Memory B cell (primary cell): ENCODE measurements around the gene HMGCS1.

Experiments
- ATAC-seq: fragments of 150-1000 bp; cut with Tn5 transposase; 2 replicates; pipeline ENCODE4 v1.10.0; 2021; ENCODE audit warnings: low read depth, mild to moderate bottlenecking, moderate library complexity
- DNase-seq, 2 donors: peaks; one replicate each; pipeline ENCODE4 v3.0.0; 2022; ENCODE audit warnings: low spot score in 2 of 2
- H3K27ac Mint-ChIP-seq: one replicate; pipeline ENCODE4 v1.8.0; 2022; ENCODE audit warnings: mild to moderate bottlenecking, moderate library complexity, mixed read lengths
- H3K27me3 Mint-ChIP-seq: one replicate; pipeline ENCODE4 v1.8.0; 2022; ENCODE audit warnings: mixed read lengths
- H3K36me3 Mint-ChIP-seq: one replicate; pipeline ENCODE4 v1.8.0; 2022; ENCODE audit warnings: mild to moderate bottlenecking, mixed read lengths
- H3K4me1 Mint-ChIP-seq: one replicate; pipeline ENCODE4 v1.8.0; 2022; ENCODE audit warnings: mixed read lengths
- H3K4me3 Mint-ChIP-seq: one replicate; pipeline ENCODE4 v1.8.0; 2022; ENCODE audit warnings: mild to moderate bottlenecking, moderate library complexity, mixed read lengths
- H3K9me3 Mint-ChIP-seq: one replicate; pipeline ENCODE4 v1.8.0; 2022; ENCODE audit warnings: mixed read lengths

Gene HMGCS1

DNA sequence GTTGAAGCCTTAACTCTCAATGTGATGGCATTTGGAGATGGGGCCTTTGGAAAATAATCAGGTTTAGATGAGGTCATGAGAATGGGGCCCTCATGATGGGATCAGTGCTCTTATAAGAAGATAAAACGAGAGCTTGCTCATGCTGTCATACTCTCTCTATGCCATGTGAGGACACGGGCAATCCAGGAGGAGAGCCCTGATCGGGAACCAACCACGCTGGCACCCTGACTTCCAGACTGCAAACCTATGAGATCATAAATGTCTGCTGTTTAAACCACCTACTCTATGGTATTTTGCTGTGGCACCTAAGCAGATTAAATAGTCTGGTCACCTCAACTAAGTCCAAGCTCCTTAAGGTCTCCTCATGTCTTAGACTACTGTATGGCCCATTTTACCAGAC is 10.0 kb downstream of the HMGCS1 start:
- Mint-ChIP-seq H3K36me3 (peaks cover 16% of the 10 kb centered on the region), H3K9me3 (no peaks in the 10 kb centered on the region), H3K4me3 (no peak overlapping the region), H3K4me1 (peaks cover 25% of the 10 kb centered on the region), H3K27ac (peak overlapping the region; percentile 35), H3K27me3 (no peaks in the 10 kb centered on the region)
- no peak for ATAC-seq
- DNase-seq, result no peak

DNA sequence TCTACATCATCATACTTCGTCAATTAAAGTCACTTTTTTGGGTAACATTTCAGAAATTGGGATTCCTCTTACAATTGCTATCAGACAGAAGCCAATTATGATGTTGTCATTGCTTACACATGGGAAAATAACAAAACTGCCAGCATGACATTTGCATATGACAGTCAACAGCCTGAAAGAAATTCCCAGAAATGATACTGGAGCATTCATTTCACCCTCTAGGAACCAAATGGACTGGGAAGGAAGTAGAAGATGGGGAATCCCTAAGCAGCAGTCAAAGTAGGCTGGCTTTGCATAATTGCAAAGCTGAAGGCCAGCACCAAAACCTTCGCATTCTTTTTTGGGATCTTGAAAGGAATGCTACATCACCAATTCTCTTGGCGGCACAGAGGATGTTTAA is 10.7 kb downstream of the HMGCS1 start:
- no peaks in the 10 kb centered on the region for H3K27me3 Mint-ChIP-seq
- ATAC-seq (no peak), DNase-seq (no peak)
- H3K27ac Mint-ChIP-seq, result peak overlapping the region; percentile 31
- H3K36me3 Mint-ChIP-seq, result peaks cover 18% of the 10 kb centered on the region
- H3K4me3 Mint-ChIP-seq, result no peak overlapping the region
- peaks cover 23% of the 10 kb centered on the region for H3K4me1 Mint-ChIP-seq
- no peaks in the 10 kb centered on the region for H3K9me3 Mint-ChIP-seq

DNA sequence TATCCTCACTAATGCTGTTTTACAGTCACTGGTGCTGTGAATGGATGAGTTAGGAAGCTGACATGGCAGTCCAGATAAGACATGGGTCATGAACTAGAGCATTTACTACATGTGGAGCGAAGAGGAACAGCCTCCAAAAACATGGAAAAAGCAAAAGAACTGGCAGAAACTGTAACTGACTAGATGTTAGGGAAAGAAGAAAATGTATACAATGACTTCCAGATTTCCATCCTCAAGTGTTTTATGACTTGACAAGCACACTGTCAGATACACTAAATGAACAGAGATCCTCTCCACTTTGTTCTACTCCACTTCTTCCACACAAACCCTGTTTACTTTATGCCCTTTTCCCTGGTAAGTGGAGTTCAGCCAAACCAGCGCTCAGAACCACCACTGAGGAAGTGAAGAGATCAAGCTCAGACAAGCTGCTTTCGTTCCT is 11.5 kb downstream of the HMGCS1 start:
- Mint-ChIP-seq H3K27me3 (no peaks in the 10 kb centered on the region), H3K4me1 (peaks cover 23% of the 10 kb centered on the region), H3K9me3 (no peaks in the 10 kb centered on the region), H3K36me3 (peaks cover 24% of the 10 kb centered on the region), H3K27ac (peak overlapping the region; percentile 19), H3K4me3 (no peak overlapping the region)
- DNase-seq (no peak), ATAC-seq (no peak)

DNA sequence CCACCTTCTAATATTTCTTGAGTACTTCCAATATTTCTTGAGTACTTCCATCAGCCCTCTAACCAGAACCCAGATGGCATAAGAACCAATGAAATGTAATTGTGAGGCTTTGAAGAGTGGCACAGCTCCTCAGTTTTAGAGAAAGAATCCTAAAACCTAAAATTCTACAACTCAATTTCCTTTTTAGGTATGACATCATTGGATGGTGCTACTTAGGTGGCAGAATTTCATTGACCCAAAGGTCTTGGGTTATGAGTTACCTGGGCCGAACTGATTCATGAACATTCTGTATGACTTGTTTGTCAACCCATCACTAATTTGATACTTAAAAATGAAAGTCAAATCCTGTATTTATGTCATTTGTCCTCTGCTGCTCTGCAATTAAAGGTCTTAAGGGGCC is 13.1 kb downstream of the HMGCS1 start:
- Mint-ChIP-seq H3K4me3 (no peak overlapping the region), H3K27me3 (no peaks in the 10 kb centered on the region), H3K27ac (no peak overlapping the region), H3K9me3 (no peaks in the 10 kb centered on the region), H3K36me3 (peaks cover 30% of the 10 kb centered on the region), H3K4me1 (peaks cover 19% of the 10 kb centered on the region)
- DNase-seq (no peak), ATAC-seq (no peak)

DNA sequence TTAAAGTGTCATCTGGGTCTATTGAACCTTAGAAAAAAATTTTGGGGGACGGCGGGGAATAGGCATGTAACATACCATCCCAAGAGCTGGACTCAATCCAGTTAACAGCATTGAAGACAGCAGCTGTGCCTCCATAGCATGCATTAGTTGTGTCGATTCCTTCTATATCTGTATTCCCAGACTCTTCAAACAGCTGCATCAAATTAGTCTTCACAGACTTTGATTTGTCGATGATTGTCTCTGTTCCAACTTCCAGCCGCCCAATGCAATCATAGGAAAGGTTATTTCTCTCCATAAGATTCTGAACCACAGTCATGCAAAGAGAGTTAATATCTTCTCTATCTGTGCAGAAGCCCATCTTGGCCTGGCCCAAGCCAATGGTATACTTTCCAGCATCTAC is 14.8 kb downstream of the HMGCS1 start:
- Mint-ChIP-seq H3K4me3 (no peak overlapping the region), H3K27ac (no peak overlapping the region), H3K4me1 (peaks cover 17% of the 10 kb centered on the region), H3K36me3 (peaks cover 40% of the 10 kb centered on the region), H3K27me3 (no peaks in the 10 kb centered on the region), H3K9me3 (no peaks in the 10 kb centered on the region)
- DNase-seq (no peak), ATAC-seq (no peak)

DNA sequence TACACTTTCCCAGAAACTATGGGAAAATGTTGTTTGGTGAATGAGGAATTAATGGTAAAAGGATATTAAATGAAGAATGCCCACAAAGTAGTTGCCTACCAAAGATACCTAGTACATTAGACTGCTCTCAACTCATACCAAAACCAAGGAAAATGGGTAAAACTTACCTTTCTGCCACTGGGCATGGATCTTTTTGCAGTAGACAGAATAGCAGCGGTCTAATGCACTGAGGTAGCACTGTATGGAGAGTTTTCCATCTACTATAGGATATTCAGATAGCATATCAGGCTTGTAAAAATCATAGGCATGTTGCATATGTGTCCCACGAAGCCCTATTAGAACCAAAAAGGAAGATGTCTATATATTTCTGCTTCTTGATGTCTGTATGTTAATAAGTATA is 16.4 kb downstream of the HMGCS1 start:
- H3K4me1 Mint-ChIP-seq, result peaks cover 10% of the 10 kb centered on the region
- DNase-seq (no peak), ATAC-seq (no peak)
- H3K9me3 Mint-ChIP-seq, result no peaks in the 10 kb centered on the region
- peaks cover 36% of the 10 kb centered on the region for H3K36me3 Mint-ChIP-seq
- H3K27ac Mint-ChIP-seq, result no peak overlapping the region
- no peak overlapping the region for H3K4me3 Mint-ChIP-seq
- H3K27me3 Mint-ChIP-seq, result no peaks in the 10 kb centered on the region

DNA sequence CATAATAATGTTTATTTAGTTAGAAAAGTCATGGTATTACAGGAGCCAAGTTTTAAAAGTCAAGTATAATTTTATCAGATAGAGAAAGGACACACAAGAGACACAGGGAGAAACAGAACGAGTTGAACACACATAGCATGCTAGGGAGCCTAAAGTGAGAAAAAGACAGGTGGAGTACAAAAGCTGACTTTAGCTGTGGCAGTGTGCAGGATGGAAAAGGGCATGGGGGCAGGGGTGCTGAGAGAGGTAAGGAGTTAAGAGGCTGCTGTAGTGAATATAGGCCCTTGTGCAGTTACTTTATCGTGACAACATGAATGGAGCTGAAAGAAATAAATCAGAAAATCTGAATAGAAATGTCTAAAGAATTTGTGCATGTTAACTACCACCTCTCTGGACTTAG is 18.0 kb downstream of the HMGCS1 start:
- peaks cover 4% of the 10 kb centered on the region for H3K4me1 Mint-ChIP-seq
- peaks cover 34% of the 10 kb centered on the region for H3K36me3 Mint-ChIP-seq
- H3K9me3 Mint-ChIP-seq, result no peaks in the 10 kb centered on the region
- no peak overlapping the region for H3K27ac Mint-ChIP-seq
- ATAC-seq (no peak), DNase-seq (no peak)
- no peaks in the 10 kb centered on the region for H3K27me3 Mint-ChIP-seq
- H3K4me3 Mint-ChIP-seq, result no peak overlapping the region

DNA sequence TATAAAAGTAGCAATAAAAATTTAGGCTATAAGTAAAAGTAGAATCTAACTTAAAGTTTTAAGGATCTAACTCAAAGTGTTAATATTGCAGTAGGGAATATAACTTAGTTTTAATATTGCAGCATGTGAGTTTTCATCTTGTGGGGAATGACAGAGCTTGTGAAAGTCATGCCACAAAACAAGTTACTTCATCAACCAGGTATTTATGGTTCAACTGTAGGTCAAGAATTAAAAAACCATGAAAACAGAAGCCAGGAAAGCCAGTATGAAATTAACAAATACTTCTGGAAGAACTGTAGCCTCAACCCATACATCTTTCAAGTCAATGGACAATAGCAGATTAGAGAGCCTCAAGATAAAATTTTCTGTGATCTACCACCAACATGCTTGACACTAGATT is 19.0 kb downstream of the HMGCS1 start:
- peaks cover 4% of the 10 kb centered on the region for H3K4me1 Mint-ChIP-seq
- no peak overlapping the region for H3K27ac Mint-ChIP-seq
- H3K27me3 Mint-ChIP-seq, result no peaks in the 10 kb centered on the region
- H3K36me3 Mint-ChIP-seq, result peaks cover 37% of the 10 kb centered on the region
- H3K4me3 Mint-ChIP-seq, result no peak overlapping the region
- no peaks in the 10 kb centered on the region for H3K9me3 Mint-ChIP-seq
- ATAC-seq, result no peak
- no peak for DNase-seq

DNA sequence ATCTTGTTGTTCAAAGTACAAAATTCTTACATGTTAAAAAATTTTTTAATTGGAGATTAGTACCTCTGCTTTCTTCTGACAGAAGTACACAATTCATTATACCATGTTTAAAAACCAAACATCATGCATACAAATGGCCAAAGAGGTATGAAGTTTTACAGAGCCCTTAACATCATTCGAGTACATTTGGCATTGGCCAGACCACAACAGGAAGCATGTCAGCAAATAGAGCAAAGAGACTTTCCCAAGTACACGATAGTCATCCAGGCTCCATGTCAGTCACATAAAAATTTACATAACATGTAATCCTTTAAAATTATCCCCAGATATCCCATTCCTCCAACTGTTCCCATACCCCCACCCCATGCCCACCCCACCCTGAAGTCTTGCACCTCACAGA is 22.5 kb downstream of the HMGCS1 start:
- Mint-ChIP-seq H3K36me3 (peaks cover 33% of the 10 kb centered on the region), H3K27me3 (no peaks in the 10 kb centered on the region), H3K4me1 (no peaks in the 10 kb centered on the region), H3K27ac (no peak overlapping the region), H3K4me3 (no peak overlapping the region), H3K9me3 (peaks cover 1% of the 10 kb centered on the region)
- DNase-seq (no peak), ATAC-seq (no peak)

DNA sequence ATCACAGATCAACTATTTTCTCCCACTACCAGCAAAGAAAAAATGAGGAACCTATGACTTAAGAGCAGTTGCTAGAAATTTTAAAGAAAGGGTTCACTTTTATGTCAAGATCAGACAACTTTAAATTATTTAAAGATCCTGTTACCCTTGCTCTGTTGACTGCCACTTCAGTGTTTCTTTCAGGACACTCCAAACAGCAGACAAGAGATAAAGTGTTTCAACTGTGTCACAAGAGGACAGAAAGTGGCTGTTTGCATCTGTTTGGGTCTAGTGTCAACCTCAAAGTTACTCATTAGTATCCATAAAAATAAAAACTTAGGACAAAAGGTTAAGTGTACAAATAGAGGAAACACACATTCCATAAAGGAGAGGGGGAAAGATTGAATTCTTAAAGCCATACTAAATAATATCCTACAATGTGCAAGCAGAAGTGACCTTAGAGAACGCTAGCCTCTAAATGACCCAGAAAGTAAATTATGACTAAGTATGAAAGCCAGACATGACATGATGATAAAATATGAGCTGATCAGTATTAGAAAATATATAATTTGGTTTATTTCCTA is 24.9 kb downstream of the HMGCS1 start:
- DNase-seq (no peak), ATAC-seq (no peak)
- no peaks in the 10 kb centered on the region for H3K27me3 Mint-ChIP-seq
- no peaks in the 10 kb centered on the region for H3K4me1 Mint-ChIP-seq
- no peak overlapping the region for H3K4me3 Mint-ChIP-seq
- H3K36me3 Mint-ChIP-seq, result peaks cover 21% of the 10 kb centered on the region
- H3K27ac Mint-ChIP-seq, result no peak overlapping the region
- H3K9me3 Mint-ChIP-seq, result peaks cover 1% of the 10 kb centered on the region

DNA sequence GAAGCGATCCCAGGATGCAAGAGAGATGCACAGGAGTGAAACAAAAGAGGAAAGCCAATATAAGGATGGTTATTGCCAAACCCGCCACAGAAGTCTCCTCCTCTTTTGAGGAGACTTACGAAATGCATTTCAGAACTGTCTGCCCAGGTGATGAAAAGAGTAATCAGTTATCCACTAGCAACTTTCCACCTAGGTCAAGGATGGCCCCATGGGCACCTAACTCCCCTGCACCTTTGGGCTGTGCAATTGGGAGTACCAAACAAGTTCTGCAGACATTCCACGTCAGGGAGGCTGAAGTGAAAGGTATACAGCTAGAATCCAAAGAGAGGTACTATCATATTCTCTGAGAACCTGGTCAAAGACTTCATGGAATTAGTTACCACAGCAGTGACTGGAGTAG is 25.7 kb downstream of the HMGCS1 start:
- no peak for ATAC-seq
- H3K27ac Mint-ChIP-seq, result no peak overlapping the region

DNA sequence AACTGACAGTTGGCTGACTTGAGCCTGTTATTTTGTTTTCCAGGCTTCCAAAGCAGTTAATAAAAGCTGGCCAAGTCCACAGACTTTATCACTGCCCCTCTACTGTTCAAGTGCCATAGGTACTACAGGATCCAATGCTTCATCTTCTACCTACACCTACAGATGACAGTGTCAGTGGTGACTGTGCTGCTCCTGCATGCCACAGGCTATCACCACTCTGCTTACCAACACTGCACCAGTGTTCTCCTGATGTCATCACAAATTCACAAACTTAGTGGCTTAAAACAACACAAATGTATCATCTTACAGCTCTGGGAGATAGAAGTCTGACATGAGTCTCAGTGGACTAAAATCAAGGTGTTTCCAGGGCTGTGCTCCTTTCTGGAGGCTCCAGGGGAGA is 26.6 kb downstream of the HMGCS1 start:
- H3K4me1 Mint-ChIP-seq, result no peaks in the 10 kb centered on the region
- DNase-seq (no peak), ATAC-seq (no peak)
- peaks cover 19% of the 10 kb centered on the region for H3K36me3 Mint-ChIP-seq
- no peak overlapping the region for H3K4me3 Mint-ChIP-seq
- H3K9me3 Mint-ChIP-seq, result peaks cover 1% of the 10 kb centered on the region
- H3K27ac Mint-ChIP-seq, result no peak overlapping the region
- no peaks in the 10 kb centered on the region for H3K27me3 Mint-ChIP-seq

More for the DNA sequence above, 25.7 kb downstream of the HMGCS1 start:
- H3K36me3 Mint-ChIP-seq, result peaks cover 21% of the 10 kb centered on the region
- DNase-seq, result no peak
- no peaks in the 10 kb centered on the region for H3K4me1 Mint-ChIP-seq
- peaks cover 1% of the 10 kb centered on the region for H3K9me3 Mint-ChIP-seq
- no peaks in the 10 kb centered on the region for H3K27me3 Mint-ChIP-seq
- no peak overlapping the region for H3K4me3 Mint-ChIP-seq

DNA sequence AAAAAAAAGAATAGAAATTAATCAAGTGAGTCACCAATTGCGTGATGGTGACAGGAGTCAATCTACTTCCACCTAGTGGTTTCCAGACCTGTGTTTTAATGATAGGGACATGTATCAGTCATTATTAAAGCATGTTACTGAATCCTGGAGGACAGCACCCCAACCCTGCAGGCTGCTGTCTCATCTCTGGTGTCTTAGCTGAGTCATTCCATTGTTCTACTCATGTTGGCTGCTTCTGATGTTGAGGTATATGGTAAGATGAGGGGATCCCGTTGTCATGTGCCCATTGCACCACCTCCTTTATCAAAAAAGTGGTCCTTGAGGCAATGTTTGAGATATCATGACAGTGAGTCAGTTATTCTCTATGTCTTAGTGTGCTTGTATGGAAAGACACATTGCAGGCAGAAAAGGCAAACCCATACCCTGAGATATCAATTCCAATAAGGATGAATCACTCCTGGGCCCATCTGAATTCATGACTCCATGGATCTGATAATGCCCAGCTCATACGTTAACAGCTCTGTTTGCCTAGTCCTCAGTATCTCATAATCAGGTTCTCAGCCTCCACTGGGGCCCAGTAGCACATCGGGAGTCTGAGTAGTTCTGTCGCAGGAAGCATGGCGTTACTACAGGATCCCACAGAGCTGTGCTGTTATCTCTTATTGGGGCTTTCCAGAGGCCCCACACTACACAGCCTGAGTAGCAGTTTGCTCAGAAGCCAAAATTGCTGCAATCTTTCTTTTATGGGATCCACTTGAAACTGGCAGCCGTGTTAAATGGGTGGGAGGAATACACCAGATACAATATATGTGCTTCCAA is 31.2 kb downstream of the HMGCS1 start:
- DNase-seq, result no peak
- Mint-ChIP-seq H3K4me3 (no peak overlapping the region), H3K27me3 (peaks cover 3% of the 10 kb centered on the region), H3K36me3 (peaks cover 5% of the 10 kb centered on the region), H3K9me3 (peaks cover 1% of the 10 kb centered on the region), H3K4me1 (no peaks in the 10 kb centered on the region), H3K27ac (no peak overlapping the region)
- ATAC-seq, result no peak

DNA sequence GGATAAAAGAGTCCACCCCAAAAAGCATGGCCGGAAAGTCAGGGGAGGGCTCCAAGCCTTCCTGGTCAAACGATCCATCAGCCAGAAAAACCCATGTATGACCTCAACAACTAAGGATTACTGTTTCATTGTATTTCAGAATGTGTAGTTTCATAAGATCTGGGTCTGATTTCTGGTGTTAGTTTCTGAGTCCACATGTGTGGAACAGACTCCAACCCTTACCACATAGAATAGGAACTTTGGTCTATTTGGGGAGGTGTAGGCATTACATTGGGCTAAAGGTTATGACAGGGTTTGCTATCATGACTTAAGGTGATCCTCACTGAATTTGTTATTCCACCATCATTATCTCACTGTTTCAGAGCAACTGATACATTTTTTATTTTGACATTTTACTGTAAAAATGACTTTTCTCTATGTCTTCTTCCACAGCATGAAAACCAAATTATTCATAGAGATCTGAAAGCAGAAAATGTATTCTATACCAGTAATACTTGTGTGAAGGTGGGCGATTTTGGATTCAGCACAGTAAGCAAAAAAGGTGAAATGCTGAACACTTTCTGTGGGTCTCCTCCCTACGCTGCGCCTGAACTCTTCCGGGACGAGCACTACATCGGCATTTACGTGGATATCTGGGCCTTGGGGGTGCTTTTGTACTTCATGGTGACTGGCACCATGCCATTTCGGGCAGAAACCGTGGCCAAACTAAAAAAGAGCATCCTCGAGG is 33.5 kb downstream of the HMGCS1 start:
- peaks cover 7% of the 10 kb centered on the region for H3K27me3 Mint-ChIP-seq
- H3K4me3 Mint-ChIP-seq, result no peak overlapping the region
- no peaks in the 10 kb centered on the region for H3K4me1 Mint-ChIP-seq
- H3K27ac Mint-ChIP-seq, result no peak overlapping the region
- no peaks in the 10 kb centered on the region for H3K9me3 Mint-ChIP-seq
- DNase-seq (no peak), ATAC-seq (no peak)
- no peaks in the 10 kb centered on the region for H3K36me3 Mint-ChIP-seq
